GM18861 (cell line): Measurements from ENCODE around the gene TRIM40.

Experiments used
- ATAC-seq: cut with Tn5 transposase; IDR thresholded peaks from one replicate; pipeline ENCODE4 v1.9.1; 2021; ENCODE audit not compliant: unreplicated experiment

TRIM40 gene

DNA sequence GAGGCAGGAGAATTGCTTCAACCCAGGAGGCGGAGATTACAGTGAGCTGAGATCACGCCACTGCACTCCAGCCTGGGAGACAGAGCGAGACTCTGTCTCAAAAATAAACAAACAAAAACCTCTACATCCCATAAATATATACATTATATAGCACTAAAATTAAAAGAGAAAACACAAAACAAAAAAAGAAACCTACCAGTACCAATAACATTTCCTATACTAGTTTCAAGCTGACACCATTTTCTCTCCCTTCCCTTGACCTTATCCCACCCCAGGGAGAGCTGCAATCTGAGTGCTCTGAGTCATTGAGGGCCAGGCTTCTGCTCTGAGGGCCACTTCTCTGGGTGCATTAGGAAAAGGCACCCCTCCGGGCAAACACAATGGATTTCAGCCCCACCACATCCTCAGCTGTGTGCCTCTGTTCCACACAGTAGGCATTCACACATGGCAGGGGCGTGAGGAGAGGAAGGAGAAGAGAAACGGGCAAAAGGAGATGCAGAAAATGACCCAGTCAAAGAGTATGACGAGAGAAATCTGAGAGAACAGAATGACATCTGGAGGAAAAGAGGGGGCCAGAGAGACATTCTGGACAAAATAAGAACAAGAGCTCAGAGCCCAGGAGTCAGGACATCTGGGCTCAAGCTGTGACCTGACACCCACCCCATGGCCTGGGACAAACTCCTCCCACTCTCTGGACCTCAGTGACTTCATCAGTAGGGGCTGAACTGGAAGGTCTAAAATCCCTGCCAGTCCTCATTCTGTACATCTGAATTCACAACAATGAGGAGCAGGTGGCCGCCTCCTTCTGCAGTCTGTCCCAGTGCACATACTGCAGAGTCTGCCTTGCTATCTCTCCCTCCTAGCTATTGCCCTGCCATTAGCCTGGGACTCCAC is 59.1 kb downstream of the TRIM40 start:
- no peak for ATAC-seq

DNA sequence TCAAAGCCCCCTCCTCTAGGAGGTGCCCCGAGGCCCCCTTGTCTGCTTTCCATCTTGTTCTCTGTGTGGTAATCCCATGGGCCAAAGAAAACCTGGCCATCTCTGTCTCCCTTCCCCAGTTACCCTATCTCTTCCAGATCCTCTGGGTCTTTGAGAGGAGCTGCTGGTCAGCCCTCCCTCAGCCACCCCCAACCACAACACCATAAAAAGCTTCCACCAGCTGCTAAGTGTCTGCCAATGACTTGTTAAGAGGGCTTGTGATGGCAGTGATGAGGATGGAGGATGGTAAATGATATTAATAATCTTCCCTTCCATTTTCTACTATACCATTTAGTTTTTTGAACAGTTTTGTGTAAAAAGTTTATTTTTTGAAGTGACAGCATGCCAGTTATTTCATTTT is 60.0 kb downstream of the TRIM40 start:
- ATAC-seq = no peak

DNA sequence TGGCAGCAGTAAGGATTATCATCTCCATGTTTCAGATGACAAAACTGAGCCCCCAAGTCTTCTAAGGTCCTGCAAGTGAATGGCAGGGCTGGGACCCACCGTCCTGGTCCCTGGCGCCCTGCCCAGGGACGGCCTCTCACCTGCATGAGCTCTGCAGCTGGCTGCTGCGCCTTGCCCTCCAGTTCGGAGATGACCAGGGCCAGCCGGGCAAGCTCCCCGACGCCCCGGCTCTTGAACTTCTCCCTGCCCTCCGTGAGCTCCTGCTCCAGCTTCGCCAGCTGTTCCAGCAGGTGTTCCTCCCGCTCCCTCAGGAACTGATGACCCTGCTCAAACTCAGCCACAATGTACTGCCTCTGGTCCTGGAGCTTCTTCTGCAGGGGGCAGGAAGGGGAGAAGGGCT is 60.4 kb downstream of the TRIM40 start:
- ATAC-seq = no peak
